Neural cell (in vitro differentiated cells): Measurements from ENCODE around the gene EIF4G3.

Source experiments
- EZH2 ChIP-seq: fragments of 200-600, 300-800 bp; shearing (Covaris generic), sonication (generic); IDR thresholded peaks from 2 replicates; pipeline ENCODE4 v1.6.1; 2014; ENCODE audit warnings: antibody characterized with exemption, low read length, borderline replicate concordance, mild to moderate bottlenecking; ENCODE audit not compliant: insufficient read depth, poor library complexity, severe bottlenecking
- MXI1 ChIP-seq: fragments of 450-650 bp; conservative IDR thresholded peaks from 2 replicates; pipeline ENCODE4 v1.6.1; 2014; ENCODE audit warnings: antibody characterized with exemption, mild to moderate bottlenecking; ENCODE audit not compliant: poor library complexity, severe bottlenecking
- POLR2AphosphoS5 ChIP-seq: IDR thresholded peaks from 2 replicates; pipeline ENCODE4 v1.6.1; 2012
- RAD21 ChIP-seq: fragments of 450-650 bp; conservative IDR thresholded peaks from 2 replicates; pipeline ENCODE4 v1.6.1; 2014; ENCODE audit warnings: antibody characterized with exemption, mild to moderate bottlenecking, moderate library complexity
- SMC3 ChIP-seq: fragments of 450-650 bp; conservative IDR thresholded peaks from 2 replicates; pipeline ENCODE4 v1.6.1; 2014; ENCODE audit warnings: antibody characterized with exemption, mild to moderate bottlenecking, moderate library complexity; ENCODE audit not compliant: poor library complexity
- TF ChIP-seq, protein P1 (sequence below): fragments of 450-650 bp; IDR thresholded peaks from 2 replicates; pipeline ENCODE4 v1.5.1; 2014; ENCODE audit warnings: antibody characterized with exemption, mild to moderate bottlenecking, moderate library complexity; ENCODE audit not compliant: poor library complexity, severe bottlenecking

GRCh38 chr1:21034725-21035628, 141.7 kb downstream of the EIF4G3 start:
- TF ChIP-seq, protein P1, sequence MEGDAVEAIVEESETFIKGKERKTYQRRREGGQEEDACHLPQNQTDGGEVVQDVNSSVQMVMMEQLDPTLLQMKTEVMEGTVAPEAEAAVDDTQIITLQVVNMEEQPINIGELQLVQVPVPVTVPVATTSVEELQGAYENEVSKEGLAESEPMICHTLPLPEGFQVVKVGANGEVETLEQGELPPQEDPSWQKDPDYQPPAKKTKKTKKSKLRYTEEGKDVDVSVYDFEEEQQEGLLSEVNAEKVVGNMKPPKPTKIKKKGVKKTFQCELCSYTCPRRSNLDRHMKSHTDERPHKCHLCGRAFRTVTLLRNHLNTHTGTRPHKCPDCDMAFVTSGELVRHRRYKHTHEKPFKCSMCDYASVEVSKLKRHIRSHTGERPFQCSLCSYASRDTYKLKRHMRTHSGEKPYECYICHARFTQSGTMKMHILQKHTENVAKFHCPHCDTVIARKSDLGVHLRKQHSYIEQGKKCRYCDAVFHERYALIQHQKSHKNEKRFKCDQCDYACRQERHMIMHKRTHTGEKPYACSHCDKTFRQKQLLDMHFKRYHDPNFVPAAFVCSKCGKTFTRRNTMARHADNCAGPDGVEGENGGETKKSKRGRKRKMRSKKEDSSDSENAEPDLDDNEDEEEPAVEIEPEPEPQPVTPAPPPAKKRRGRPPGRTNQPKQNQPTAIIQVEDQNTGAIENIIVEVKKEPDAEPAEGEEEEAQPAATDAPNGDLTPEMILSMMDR, result no peak
- no peak for TF ChIP-seq MXI1
- TF ChIP-seq RAD21, result no peak
- no peak for TF ChIP-seq EZH2
- no peak for TF ChIP-seq POLR2AphosphoS5
- no peak for TF ChIP-seq SMC3
